Bronchial epithelial cell (primary cell): Measurements from ENCODE around the gene RAET1E. TPM values are rescaled to one million over a fixed set of nuclear protein-coding genes. Genes with fewer than 3 reads are reported as not detected.

Experiments
- DNase-seq: peaks from one replicate; pipeline ENCODE4 v3.0.0-alpha.2; 2010; ENCODE audit warnings: low read depth
- FAIRE-seq: peaks from 2 replicates; lab custom pipeline; 2011; peaks lifted over from hg19 to GRCh38; lab: Jason Lieb, UNC
- H3K27me3 ChIP-seq: 2 replicates; pipeline ENCODE4 v1.5.1; 2011; ENCODE audit warnings: low read length; ENCODE audit not compliant: control insufficient read depth, insufficient read depth
- H3K36me3 ChIP-seq: 2 replicates; pipeline ENCODE4 v1.5.1; 2011; ENCODE audit warnings: low read length; ENCODE audit not compliant: control insufficient read depth, insufficient read depth
- H3K4me3 ChIP-seq: 2 replicates; pipeline ENCODE4 v1.5.1; 2011; ENCODE audit warnings: mild to moderate bottlenecking, low read depth, low read length, control low read depth
- CTCF ChIP-seq: IDR thresholded peaks from 2 replicates; pipeline ENCODE4 v1.5.1; 2011; ENCODE audit warnings: mild to moderate bottlenecking, moderate library complexity, low read length, control low read depth, inconsistent platforms; ENCODE audit not compliant: insufficient read depth, severe bottlenecking
- total RNA-seq: library from RNA; depleted of rRNA; stranded (reverse); fragments of >200 nt; gene quantifications from 2 replicates; pipeline ENCODE4 v1.2.1, GENCODE V29; 2014

Gene RAET1E
- total RNA-seq, 1 donor from 2014 or later, result 19.0 TPM

DNA sequence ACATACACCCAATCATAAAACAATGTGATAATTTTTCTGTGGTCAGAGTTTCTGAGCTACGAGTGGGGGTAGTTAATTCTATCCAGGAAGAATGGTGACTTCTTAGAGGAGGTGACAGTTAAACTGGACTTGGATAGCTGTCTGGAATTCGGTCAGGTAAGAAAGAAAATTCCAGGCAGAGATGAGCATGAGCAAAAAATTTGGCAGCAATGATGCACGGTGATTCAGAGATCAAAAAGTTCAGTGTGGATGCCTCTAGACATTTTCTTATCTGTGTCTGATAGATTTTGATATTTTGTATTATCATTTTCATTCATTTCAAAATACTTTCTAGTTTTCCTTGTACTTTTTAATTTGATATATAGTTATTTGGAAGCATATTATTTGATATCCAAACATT, 12.0 kb downstream of the RAET1E start:
- DNase-seq (no peak), FAIRE-seq (no peak)
- TF ChIP-seq CTCF, result no peak
- no peaks in the 10 kb centered on the region for H3K27me3 ChIP-seq
- no peak overlapping the region for H3K4me3 ChIP-seq
- peaks cover 5% of the 10 kb centered on the region for H3K36me3 ChIP-seq

GRCh38 chr6:149884617-149885016, 13.3 kb downstream of the RAET1E start:
- Histone ChIP-seq H3K4me3 (no peak overlapping the region), H3K27me3 (no peaks in the 10 kb centered on the region), H3K36me3 (peaks cover 5% of the 10 kb centered on the region)
- DNase-seq (no peak), FAIRE-seq (no peak)
- no peak for TF ChIP-seq CTCF

GRCh38 chr6:149884215-149884614, 13.7 kb downstream of the RAET1E start:
- peak; percentile 81 for DNase-seq
- Histone ChIP-seq H3K4me3 (no peak overlapping the region), H3K27me3 (no peaks in the 10 kb centered on the region), H3K36me3 (peaks cover 2% of the 10 kb centered on the region)
- TF ChIP-seq CTCF, result peak; percentile 38
- no peak for FAIRE-seq

- no peak for TF ChIP-seq CTCF
- Histone ChIP-seq H3K36me3 (no peaks in the 10 kb centered on the region), H3K27me3 (no peaks in the 10 kb centered on the region), H3K4me3 (no peak overlapping the region)
- DNase-seq (no peak), FAIRE-seq (no peak)
Observed at GRCh38 chr6:149881860-149882259, 16.1 kb downstream of the RAET1E start.

GRCh38 chr6:149881066-149881766, 16.7 kb downstream of the RAET1E start:
- Histone ChIP-seq H3K27me3 (no peaks in the 10 kb centered on the region), H3K4me3 (no peak overlapping the region), H3K36me3 (no peaks in the 10 kb centered on the region)
- FAIRE-seq (no peak), DNase-seq (no peak)
- TF ChIP-seq CTCF, result no peak

GRCh38 chr6:149877659-149878058, 20.3 kb downstream of the RAET1E start:
- Histone ChIP-seq H3K36me3 (no peaks in the 10 kb centered on the region), H3K4me3 (no peak overlapping the region), H3K27me3 (no peaks in the 10 kb centered on the region)
- FAIRE-seq (no peak), DNase-seq (no peak)
- TF ChIP-seq CTCF, result no peak
